ENCODE results near the gene CACNB1. TPM values are rescaled to one million over a fixed set of nuclear protein-coding genes. Genes with fewer than 3 reads are reported as not detected.

Gene CACNB1
- total RNA-seq, 6 donors from 2014 or later, result 28.8 to 149 (median 34.0) TPM

GRCh38 chr17:39183045-39183444 is 14.4 kb downstream of the CACNB1 start:
- DNase-seq (no peak), ATAC-seq (ENCODE audit: low FRiP score in 2 of 2) (no peak)
- 78 to 93% methylated on average over 5 of the region's 5 CpGs for WGBS, 2 donors
- Histone ChIP-seq H3K27ac (no peak overlapping the region), H3K9me3 (no peaks in the 10 kb centered on the region), H3K27me3 (no peaks in the 10 kb centered on the region), H3K4me3 (no peak overlapping the region), H3K4me1 (peaks cover 0 to 9% (median 3%) of the 10 kb centered on the region in 4 donors), H3K36me3 (peaks cover 22 to 79% (median 65%) of the 10 kb centered on the region in 4 donors)
- no peak for TF ChIP-seq POLR2A (IDR thresholded peaks at IDR 0.05)

DNA sequence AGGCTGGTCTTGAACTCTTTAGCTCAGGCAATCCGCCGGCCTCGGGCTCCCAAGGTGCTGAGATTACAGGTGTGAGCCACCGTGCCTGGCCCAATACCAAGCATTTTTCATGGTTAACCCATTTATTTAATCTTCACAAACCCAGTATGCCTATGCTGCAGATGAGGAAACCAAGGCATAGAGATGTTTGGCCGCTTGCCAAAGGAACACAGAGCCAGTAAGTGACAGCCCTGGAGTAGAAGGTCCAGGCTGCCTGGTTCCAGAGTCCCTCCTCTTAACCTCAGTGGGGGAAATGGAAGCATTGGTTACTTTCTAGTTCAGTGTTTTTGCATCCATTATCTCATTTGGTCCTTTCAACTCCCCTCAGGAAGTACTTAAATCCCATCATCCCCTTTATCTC is 16.2 kb downstream of the CACNB1 start:
- H3K36me3 ChIP-seq, result peaks cover 13 to 78% (median 62%) of the 10 kb centered on the region in 4 donors
- WGBS, 2 donors, result 88 to 92% methylated on average over 5 of the region's 5 CpGs
- ATAC-seq (ENCODE audit: low FRiP score in 2 of 2), result no peak

DNA sequence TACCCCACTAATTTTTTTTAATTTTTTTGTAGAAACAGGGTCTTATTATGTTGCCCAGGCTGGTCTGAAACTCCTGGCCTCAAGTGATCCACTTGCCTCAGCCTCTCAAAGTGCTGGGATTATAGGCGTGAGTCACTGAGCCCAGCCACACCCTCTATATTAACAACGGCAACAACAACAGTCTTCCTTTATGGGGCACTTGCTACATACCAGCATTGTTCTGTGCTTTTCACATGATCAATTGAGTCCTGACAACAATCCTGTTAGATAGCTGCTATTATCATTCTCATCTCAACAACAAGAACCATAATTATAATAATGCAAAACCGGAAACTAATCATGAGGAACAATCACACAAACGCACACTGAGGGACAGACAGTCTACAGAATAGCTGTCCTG is 18.9 kb downstream of the CACNB1 start:
- no peak for TF ChIP-seq POLR2A (IDR thresholded peaks at IDR 0.05)
- no peak for TF ChIP-seq POLR2AphosphoS5 (IDR thresholded peaks at IDR 0.05)
- TF ChIP-seq, protein P1, sequence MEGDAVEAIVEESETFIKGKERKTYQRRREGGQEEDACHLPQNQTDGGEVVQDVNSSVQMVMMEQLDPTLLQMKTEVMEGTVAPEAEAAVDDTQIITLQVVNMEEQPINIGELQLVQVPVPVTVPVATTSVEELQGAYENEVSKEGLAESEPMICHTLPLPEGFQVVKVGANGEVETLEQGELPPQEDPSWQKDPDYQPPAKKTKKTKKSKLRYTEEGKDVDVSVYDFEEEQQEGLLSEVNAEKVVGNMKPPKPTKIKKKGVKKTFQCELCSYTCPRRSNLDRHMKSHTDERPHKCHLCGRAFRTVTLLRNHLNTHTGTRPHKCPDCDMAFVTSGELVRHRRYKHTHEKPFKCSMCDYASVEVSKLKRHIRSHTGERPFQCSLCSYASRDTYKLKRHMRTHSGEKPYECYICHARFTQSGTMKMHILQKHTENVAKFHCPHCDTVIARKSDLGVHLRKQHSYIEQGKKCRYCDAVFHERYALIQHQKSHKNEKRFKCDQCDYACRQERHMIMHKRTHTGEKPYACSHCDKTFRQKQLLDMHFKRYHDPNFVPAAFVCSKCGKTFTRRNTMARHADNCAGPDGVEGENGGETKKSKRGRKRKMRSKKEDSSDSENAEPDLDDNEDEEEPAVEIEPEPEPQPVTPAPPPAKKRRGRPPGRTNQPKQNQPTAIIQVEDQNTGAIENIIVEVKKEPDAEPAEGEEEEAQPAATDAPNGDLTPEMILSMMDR (IDR thresholded peaks at IDR 0.05), result no peak
- TF ChIP-seq EP300 (IDR thresholded peaks at IDR 0.05), result no peak
- Histone ChIP-seq H3K4me3 (no peak overlapping the region), H3K36me3 (peaks cover 0 to 61% (median 40%) of the 10 kb centered on the region in 4 donors), H3K27me3 (no peaks in the 10 kb centered on the region), H3K9me3 (no peaks in the 10 kb centered on the region), H3K27ac (peak overlapping the region in 3 of 4 donors; percentile 8 to 30 (median 22)), H3K4me1 (peaks cover 8 to 15% (median 9%) of the 10 kb centered on the region in 4 donors)
- peak in 1 of 2 donors; percentile 67 for DNase-seq
- ATAC-seq (ENCODE audit: low FRiP score in 2 of 2), result peak in 1 of 2 donors; percentile 33
- 54 to 65% methylated on average over 4 of the region's 4 CpGs for WGBS, 2 donors

More for the DNA sequence above, 16.2 kb downstream of the CACNB1 start:
- Histone ChIP-seq H3K9me3 (no peaks in the 10 kb centered on the region), H3K27ac (no peak overlapping the region), H3K4me3 (no peak overlapping the region), H3K4me1 (peaks cover 0 to 15% (median 8%) of the 10 kb centered on the region in 4 donors), H3K27me3 (no peaks in the 10 kb centered on the region)
- TF ChIP-seq EP300 (IDR thresholded peaks at IDR 0.05) (no peak), POLR2AphosphoS5 (IDR thresholded peaks at IDR 0.05) (no peak)
- no peak for DNase-seq

GRCh38 chr17:39177256-39177655 is 20.2 kb downstream of the CACNB1 start:
- H3K36me3 ChIP-seq, result peaks cover 0 to 52% (median 32%) of the 10 kb centered on the region in 4 donors
- peak in 1 of 2 donors; percentile 15 for ATAC-seq (ENCODE audit: low FRiP score in 2 of 2)

DNA sequence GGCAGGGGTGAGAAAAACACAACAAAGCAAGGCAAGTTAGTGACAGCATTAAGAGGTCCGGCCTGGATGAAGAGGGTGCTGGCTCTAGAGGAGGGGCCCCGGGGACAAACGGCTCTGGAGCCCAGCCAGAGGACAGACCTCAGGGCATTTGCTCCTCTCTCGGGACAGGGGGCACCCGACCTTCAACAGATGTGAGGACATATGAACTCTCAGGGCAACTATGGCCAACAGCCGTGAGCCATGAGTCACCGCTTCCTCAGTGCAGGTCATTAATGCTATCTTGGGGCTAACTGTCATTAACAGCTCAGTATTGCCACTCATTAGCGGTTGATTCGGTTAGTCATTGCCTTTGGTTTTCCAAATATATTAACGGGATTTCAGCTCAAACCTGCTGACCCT is 21.8 kb downstream of the CACNB1 start:
- Histone ChIP-seq H3K4me3 (no peak overlapping the region), H3K4me1 (peaks cover 8 to 15% (median 9%) of the 10 kb centered on the region in 4 donors), H3K27me3 (no peaks in the 10 kb centered on the region), H3K27ac (no peak overlapping the region), H3K36me3 (peaks cover 0 to 40% (median 21%) of the 10 kb centered on the region in 4 donors), H3K9me3 (no peaks in the 10 kb centered on the region)
- TF ChIP-seq POLR2AphosphoS5 (IDR thresholded peaks at IDR 0.05) (no peak), POLR2A (IDR thresholded peaks at IDR 0.05) (no peak), EP300 (IDR thresholded peaks at IDR 0.05) (no peak)
- TF ChIP-seq, protein P1 (IDR thresholded peaks at IDR 0.05), result no peak
- ATAC-seq (ENCODE audit: low FRiP score in 2 of 2) (no peak), DNase-seq (no peak)
- WGBS, 2 donors, result 74 to 81% methylated on average over 7 to 10 of the region's 10 CpGs

More at GRCh38 chr17:39177256-39177655, 20.2 kb downstream of the CACNB1 start:
- WGBS, 2 donors, result 92 to 93% methylated on average over 11 to 12 of the region's 12 CpGs
- peaks cover 8 to 15% (median 9%) of the 10 kb centered on the region in 4 donors for H3K4me1 ChIP-seq
- no peak overlapping the region for H3K4me3 ChIP-seq
- no peaks in the 10 kb centered on the region for H3K27me3 ChIP-seq
- H3K9me3 ChIP-seq, result no peaks in the 10 kb centered on the region
- peak in 1 of 2 donors; percentile 33 for DNase-seq
- H3K27ac ChIP-seq, result no peak overlapping the region
- no peak for TF ChIP-seq EP300 (IDR thresholded peaks at IDR 0.05)
- TF ChIP-seq, protein P1 (IDR thresholded peaks at IDR 0.05), result no peak
- no peak for TF ChIP-seq POLR2AphosphoS5 (IDR thresholded peaks at IDR 0.05)
- TF ChIP-seq POLR2A (IDR thresholded peaks at IDR 0.05), result no peak
